ENCODE results near the gene TSFM. TPM values are rescaled to one million over a fixed set of nuclear protein-coding genes. Genes with fewer than 3 reads are reported as not detected.

TSFM gene
- total and polyA plus RNA-seq, 9 of the 15 experiments (the other 6 are each of a cell fraction or from before 2014, with no cell fraction given) = 44.6 to 198 (median 60.2) TPM

DNA sequence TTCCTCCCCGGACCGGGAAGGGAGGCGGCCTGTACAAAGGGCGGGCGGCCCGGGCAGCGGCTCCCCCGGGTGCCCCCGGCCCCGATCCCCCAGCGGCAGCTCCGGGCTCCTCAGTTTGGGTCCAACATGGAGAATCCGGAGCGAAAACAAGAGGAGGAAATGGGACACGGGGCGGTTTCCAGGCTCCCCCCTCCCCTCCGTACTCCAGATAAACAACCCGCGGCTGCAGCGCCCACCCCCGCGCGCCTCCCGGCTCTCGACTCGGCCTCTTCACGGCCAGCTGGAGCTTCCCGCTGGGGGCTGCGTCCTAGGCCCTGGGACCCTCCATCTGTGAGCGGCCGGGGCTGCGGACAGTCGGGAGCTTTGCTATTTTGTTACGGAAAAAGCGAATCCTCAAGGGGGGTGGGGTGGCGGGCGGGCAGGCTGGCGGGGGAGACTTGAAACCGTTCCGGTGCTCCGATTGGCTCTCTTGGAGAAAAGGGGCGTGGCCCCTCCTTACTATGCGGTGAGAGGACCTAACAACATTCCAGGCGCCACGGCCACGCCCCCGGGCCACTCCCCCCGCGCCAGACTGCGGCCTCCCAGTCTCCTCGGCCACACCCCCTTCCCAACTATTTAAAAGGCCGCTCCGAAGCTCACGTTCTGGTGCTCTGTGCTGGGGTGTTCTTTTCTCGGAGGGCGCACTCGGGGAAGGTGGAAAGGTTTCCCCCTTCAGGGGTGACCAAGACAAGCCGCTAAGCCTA, 64.2 kb downstream of the TSFM start, which contains the start of gene CTDSP2 (continued):
- TF ChIP-seq, protein P1, sequence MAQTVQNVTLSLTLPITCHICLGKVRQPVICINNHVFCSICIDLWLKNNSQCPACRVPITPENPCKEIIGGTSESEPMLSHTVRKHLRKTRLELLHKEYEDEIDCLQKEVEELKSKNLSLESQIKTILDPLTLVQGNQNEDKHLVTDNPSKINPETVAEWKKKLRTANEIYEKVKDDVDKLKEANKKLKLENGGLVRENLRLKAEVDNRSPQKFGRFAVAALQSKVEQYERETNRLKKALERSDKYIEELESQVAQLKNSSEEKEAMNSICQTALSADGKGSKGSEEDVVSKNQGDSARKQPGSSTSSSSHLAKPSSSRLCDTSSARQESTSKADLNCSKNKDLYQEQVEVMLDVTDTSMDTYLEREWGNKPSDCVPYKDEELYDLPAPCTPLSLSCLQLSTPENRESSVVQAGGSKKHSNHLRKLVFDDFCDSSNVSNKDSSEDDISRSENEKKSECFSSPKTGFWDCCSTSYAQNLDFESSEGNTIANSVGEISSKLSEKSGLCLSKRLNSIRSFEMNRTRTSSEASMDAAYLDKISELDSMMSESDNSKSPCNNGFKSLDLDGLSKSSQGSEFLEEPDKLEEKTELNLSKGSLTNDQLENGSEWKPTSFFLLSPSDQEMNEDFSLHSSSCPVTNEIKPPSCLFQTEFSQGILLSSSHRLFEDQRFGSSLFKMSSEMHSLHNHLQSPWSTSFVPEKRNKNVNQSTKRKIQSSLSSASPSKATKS (CRISPR knock-in tag; IDR thresholded peaks at IDR 0.05) = no peak
- TF ChIP-seq HEY1 (CRISPR knock-in tag; IDR thresholded peaks at IDR 0.05; ENCODE audit: borderline replicate concordance) = no peak
- no peak for TF ChIP-seq HDAC2 (IDR thresholded peaks at IDR 0.05)
- TF ChIP-seq, protein P2, sequence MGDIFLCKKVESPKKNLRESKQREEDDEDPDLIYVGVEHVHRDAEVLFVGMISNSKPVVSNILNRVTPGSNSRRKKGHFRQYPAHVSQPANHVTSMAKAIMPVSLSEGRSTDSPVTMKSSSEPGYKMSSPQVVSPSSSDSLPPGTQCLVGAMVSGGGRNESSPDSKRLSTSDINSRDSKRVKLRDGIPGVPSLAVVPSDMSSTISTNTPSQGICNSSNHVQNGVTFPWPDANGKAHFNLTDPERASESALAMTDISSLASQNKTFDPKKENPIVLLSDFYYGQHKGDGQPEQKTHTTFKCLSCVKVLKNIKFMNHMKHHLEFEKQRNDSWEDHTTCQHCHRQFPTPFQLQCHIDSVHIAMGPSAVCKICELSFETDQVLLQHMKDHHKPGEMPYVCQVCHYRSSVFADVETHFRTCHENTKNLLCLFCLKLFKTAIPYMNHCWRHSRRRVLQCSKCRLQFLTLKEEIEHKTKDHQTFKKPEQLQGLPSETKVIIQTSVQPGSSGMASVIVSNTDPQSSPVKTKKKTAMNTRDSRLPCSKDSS (IDR thresholded peaks at IDR 0.05; ENCODE audit: low read depth, partially characterized antibody) = no peak
- no peak for TF ChIP-seq RAD21 (CRISPR knock-in tag; conservative IDR thresholded peaks at IDR 0.05 in 1 of 2, IDR thresholded peaks at IDR 0.05 in 1 of 2)
- TF ChIP-seq DIDO1 (tag; IDR thresholded peaks at IDR 0.05; ENCODE audit: low read depth) = no peak
- no peak for TF ChIP-seq ZKSCAN3 (CRISPR knock-in tag; IDR thresholded peaks at IDR 0.05)
- peak; percentile 11 for TF ChIP-seq NFYB (IDR thresholded peaks at IDR 0.05; ENCODE audit: extremely low read depth, insufficient read length)
- TF ChIP-seq FUS (optimal IDR thresholded peaks at IDR 0.05; ENCODE audit: low read depth, low read length) = no peak
- TF ChIP-seq RUNX1 (IDR thresholded peaks at IDR 0.05; ENCODE audit: low read depth) = no peak
- TF ChIP-seq PRMT5 (CRISPR knock-in tag; IDR thresholded peaks at IDR 0.05) = no peak
- TF ChIP-seq ZNF354B (CRISPR knock-in tag; IDR thresholded peaks at IDR 0.05) = no peak
- TF ChIP-seq NFE2L1 (tag; IDR thresholded peaks at IDR 0.05; ENCODE audit: borderline replicate concordance, low read depth) = no peak
- TF ChIP-seq ARHGAP35 (IDR thresholded peaks at IDR 0.05; ENCODE audit: partially characterized antibody) = no peak
- TF ChIP-seq DDX20 (tag; IDR thresholded peaks at IDR 0.05; ENCODE audit: low read depth) = no peak
- peak; percentile 71 for TF ChIP-seq SMAD1 (IDR thresholded peaks at IDR 0.05; ENCODE audit: low read depth, low read length, partially characterized antibody)
- no peak for TF ChIP-seq STAG1 (CRISPR knock-in tag; IDR thresholded peaks at IDR 0.05; ENCODE audit: borderline replicate concordance)
- no peak for TF ChIP-seq RFX5 (IDR thresholded peaks at IDR 0.05; ENCODE audit: low read depth, low read length)
- TF ChIP-seq ZNF121 (CRISPR knock-in tag; conservative IDR thresholded peaks at IDR 0.05) = no peak
- TF ChIP-seq PPARD (CRISPR knock-in tag; IDR thresholded peaks at IDR 0.05) = no peak
- TF ChIP-seq, protein P3, sequence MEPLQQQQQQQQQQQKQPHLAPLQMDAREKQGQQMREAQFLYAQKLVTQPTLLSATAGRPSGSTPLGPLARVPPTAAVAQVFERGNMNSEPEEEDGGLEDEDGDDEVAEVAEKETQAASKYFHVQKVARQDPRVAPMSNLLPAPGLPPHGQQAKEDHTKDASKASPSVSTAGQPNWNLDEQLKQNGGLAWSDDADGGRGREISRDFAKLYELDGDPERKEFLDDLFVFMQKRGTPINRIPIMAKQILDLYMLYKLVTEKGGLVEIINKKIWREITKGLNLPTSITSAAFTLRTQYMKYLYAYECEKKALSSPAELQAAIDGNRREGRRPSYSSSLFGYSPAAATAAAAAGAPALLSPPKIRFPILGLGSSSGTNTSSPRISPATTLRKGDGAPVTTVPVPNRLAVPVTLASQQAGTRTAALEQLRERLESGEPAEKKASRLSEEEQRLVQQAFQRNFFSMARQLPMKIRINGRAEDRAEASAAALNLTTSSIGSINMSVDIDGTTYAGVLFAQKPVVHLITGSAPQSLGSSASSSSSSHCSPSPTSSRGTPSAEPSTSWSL (CRISPR knock-in tag; IDR thresholded peaks at IDR 0.05; ENCODE audit: borderline replicate concordance) = no peak
- TF ChIP-seq POLR2B (IDR thresholded peaks at IDR 0.05; ENCODE audit: low read depth, partially characterized antibody) = no peak
- TF ChIP-seq CREB1 (IDR thresholded peaks at IDR 0.05) = no peak
- TF ChIP-seq CREB1 (CRISPR knock-in tag; IDR thresholded peaks at IDR 0.05) = no peak
- no peak for TF ChIP-seq FOXK1 (CRISPR knock-in tag; IDR thresholded peaks at IDR 0.05; ENCODE audit: borderline replicate concordance)
- no peak for TF ChIP-seq CREBBP (IDR thresholded peaks at IDR 0.05; ENCODE audit: low read depth, low read length)

Measured in K562 (cell line).